CD14-positive monocyte (primary cell): ENCODE data around the gene ST7. TPM values are rescaled to one million over a fixed set of nuclear protein-coding genes. Genes with fewer than 3 reads are reported as not detected.

Experiments
- DNase-seq, 3 donors: peaks; one replicate each; pipeline ENCODE4 v3.0.0-alpha.2; 2011 to 2022
- H2AFZ ChIP-seq: 2 replicates; pipeline ENCODE4 v1.6.0; 2012; ENCODE audit warnings: mild to moderate bottlenecking, low read depth, low read length, inconsistent platforms; ENCODE audit not compliant: insufficient read depth, poor library complexity, severe bottlenecking
- H3K27ac ChIP-seq, 2 donors: 1 replicate in 1 of 2; 2 replicates in 1 of 2; pipeline ENCODE4 v1.5.1; 2012 to 2013; ENCODE audit warnings: low read length in 2 of 2, control low read depth in 1 of 2, inconsistent platforms in 1 of 2, low read depth in 1 of 2, mild to moderate bottlenecking in 1 of 2
- H3K27me3 ChIP-seq, 2 donors: one replicate each; pipeline versions ENCODE4 v1.6.0 to v1.6.1; 2011 to 2013; ENCODE audit warnings: low read length in 2 of 2; ENCODE audit not compliant: control insufficient read depth in 2 of 2, insufficient read depth in 2 of 2
- H3K36me3 ChIP-seq, 2 donors: replicated peaks in 1 of 2; 1 replicate in 1 of 2; 2 replicates in 1 of 2; pipeline versions ENCODE4 v1.5.1 to v1.6.1; 2012 to 2013; ENCODE audit warnings: low read length in 2 of 2, control low read depth in 1 of 2, inconsistent platforms in 1 of 2, mild to moderate bottlenecking in 1 of 2; ENCODE audit not compliant: insufficient read depth in 2 of 2, control insufficient read depth in 1 of 2
- H3K4me1 ChIP-seq, 2 donors: 1 replicate in 1 of 2; 2 replicates in 1 of 2; pipeline versions ENCODE4 v1.5.1 to v1.6.1; 2012 to 2013; ENCODE audit warnings: low read length in 2 of 2, control low read depth in 1 of 2, inconsistent platforms in 1 of 2, mild to moderate bottlenecking in 1 of 2, moderate library complexity in 1 of 2; ENCODE audit not compliant: insufficient read depth in 2 of 2, control insufficient read depth in 1 of 2
- H3K4me2 ChIP-seq: replicated peaks from 2 replicates; pipeline ENCODE3; 2012; ENCODE audit warnings: low read length, moderate library complexity, mild to moderate bottlenecking; ENCODE audit not compliant: poor library complexity, severe bottlenecking; ENCODE audit errors: extremely low read depth
- H3K4me3 ChIP-seq, 3 experiments: fragments of 200-600 bp in 1 of 3; sonication (generic) in 1 of 3; replicated peaks in 1 of 3; 1 replicate in 2 of 3; 2 replicates in 1 of 3; pipeline ENCODE4 v1.5.1; 2011 to 2013; ENCODE audit warnings: low read length in 3 of 3, mild to moderate bottlenecking in 3 of 3, control low read depth in 2 of 3, low read depth in 2 of 3, inconsistent platforms in 1 of 3, moderate library complexity in 1 of 3
- H3K79me2 ChIP-seq: 2 replicates; pipeline ENCODE4 v1.6.0; 2012; ENCODE audit warnings: mild to moderate bottlenecking, control low read depth, inconsistent platforms, low read length, moderate library complexity; ENCODE audit not compliant: insufficient read depth
- H3K9ac ChIP-seq: 2 replicates; pipeline ENCODE4 v1.6.0; 2017; ENCODE audit warnings: low read length, mild to moderate bottlenecking; ENCODE audit not compliant: insufficient read depth, poor library complexity, severe bottlenecking
- H3K9me3 ChIP-seq, 2 donors: replicated peaks in 1 of 2; 1 replicate in 1 of 2; 2 replicates in 1 of 2; pipeline versions ENCODE4 v1.5.1 to v1.6.1; 2012 to 2013; ENCODE audit warnings: low read length in 2 of 2, control low read depth in 1 of 2; ENCODE audit not compliant: control insufficient read depth in 1 of 2, insufficient read depth in 1 of 2
- H4K20me1 ChIP-seq: 2 replicates; pipeline ENCODE4 v1.6.0; 2012; ENCODE audit warnings: mild to moderate bottlenecking, low read length, control low read depth, moderate library complexity; ENCODE audit not compliant: insufficient read depth
- H3K27ac Mint-ChIP-seq, 7 donors: one replicate each; pipeline ENCODE4 v1.8.0; 2020; ENCODE audit warnings: mild to moderate bottlenecking in 7 of 7, mixed read lengths in 7 of 7, moderate library complexity in 6 of 7, inconsistent platforms in 2 of 7
- H3K27me3 Mint-ChIP-seq, 3 donors: one replicate each; pipeline ENCODE4 v1.8.0; 2021 to 2022; ENCODE audit warnings: low read depth in 3 of 3, mild to moderate bottlenecking in 3 of 3, mixed read lengths in 3 of 3, moderate library complexity in 3 of 3, inconsistent platforms in 1 of 3
- H3K36me3 Mint-ChIP-seq, 2 donors: one replicate each; pipeline ENCODE4 v1.8.0; 2020; ENCODE audit warnings: mixed read lengths in 2 of 2, inconsistent platforms in 1 of 2, mild to moderate bottlenecking in 1 of 2
- H3K4me1 Mint-ChIP-seq: one replicate; pipeline ENCODE4 v1.8.0; 2020; ENCODE audit warnings: mild to moderate bottlenecking, mixed read lengths
- H3K4me3 Mint-ChIP-seq, 2 donors: one replicate each; pipeline ENCODE4 v1.8.0; 2020; ENCODE audit warnings: mild to moderate bottlenecking in 2 of 2, mixed read lengths in 2 of 2, moderate library complexity in 1 of 2
- H3K9me3 Mint-ChIP-seq, 7 donors: one replicate each; pipeline ENCODE4 v1.8.0; 2020 to 2022; ENCODE audit warnings: mixed read lengths in 7 of 7, mild to moderate bottlenecking in 6 of 7, moderate library complexity in 6 of 7, inconsistent platforms in 2 of 7
- WGBS: methylation state at CpG from one replicate; pipeline ENCODE4 v1.1.5; 2013; ENCODE audit warnings: missing lambda C conversion rate; ENCODE audit not compliant: insufficient coverage; 5-methylcytosine and 5-hydroxymethylcytosine counted together
- intact Hi-C, 2 donors: fragments of 100-400 bp; cut with micrococcal nuclease; formaldehyde crosslinking; loops; one replicate each; pipeline versions ENCODE4 v1.15.0 to v1.15.1; 2023
- polyA plus RNA-seq, 3 donors: library from polyadenylated mRNA; depleted of rRNA in 1 of 3; unstranded in 2 of 3; stranded (reverse) in 1 of 3; fragments of 300-500 nt in 2 of 3; fragments of >200 nt in 1 of 3; fragmentation: Illumina TruSeq in 2 of 3; gene quantifications; 1 replicate in 2 of 3; 2 replicates in 1 of 3; pipeline ENCODE4 v1.2.3, GENCODE V29; 2012 to 2021
- TF ChIP-seq, protein P1 (sequence below): fragments of 200-600 bp; IDR thresholded peaks from one replicate; pipeline ENCODE4 v1.8.0; 2022; ENCODE audit warnings: antibody characterized with exemption, mild to moderate bottlenecking

The ST7 gene
- polyA plus RNA-seq, 3 donors: 3.6 to 5.5 (median 4.1) TPM

DNA sequence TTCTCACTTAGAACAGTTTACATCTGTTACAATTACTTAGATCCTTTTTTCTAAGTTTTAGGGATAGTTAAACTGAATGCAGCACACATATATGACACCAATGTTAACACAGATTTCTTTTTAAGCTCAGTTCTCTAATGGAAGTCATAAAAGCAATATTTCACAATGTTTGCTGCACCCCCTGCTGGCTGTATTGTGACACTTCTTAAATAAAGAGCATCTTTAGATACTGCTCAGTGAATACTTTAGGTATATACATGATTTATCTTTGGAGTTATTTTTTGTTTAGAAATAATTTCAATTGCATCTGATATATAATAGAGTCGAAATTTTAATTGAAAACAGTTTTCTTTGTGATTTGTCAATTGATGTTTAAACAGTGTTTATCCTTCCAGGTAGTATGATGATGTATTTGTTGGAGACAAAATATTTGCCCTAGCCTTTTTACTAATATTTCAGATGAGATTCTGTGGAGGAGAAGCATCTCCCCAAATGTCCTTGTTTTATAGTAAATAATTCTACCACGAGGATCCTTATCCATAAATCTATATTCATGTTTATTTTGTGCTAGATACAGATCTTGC is 174.4 kb downstream of the ST7 start:
- Mint-ChIP-seq H3K36me3 (peaks cover 4 to 6% of the 10 kb centered on the region in 2 donors), H3K27me3 (no peaks in the 10 kb centered on the region), H3K27ac (no peak overlapping the region), H3K9me3 (no peaks in the 10 kb centered on the region), H3K4me3 (no peak overlapping the region), H3K4me1 (peaks cover 10% of the 10 kb centered on the region)
- H3K27ac ChIP-seq: no peak overlapping the region
- no peaks in the 10 kb centered on the region for H3K79me2 ChIP-seq
- intact Hi-C loops: loop anchor here in 1 of 2 donors (5.0 kb wide), 1 partner anchor 200 kb away; no protein-coding TSS in a partner anchor
- no peak overlapping the region for H3K4me3 ChIP-seq
- no CpG with 5 or more reads among the region's 2 CpGs for WGBS
- H2AFZ ChIP-seq: no peak overlapping the region
- peaks cover 8 to 10% of the 10 kb centered on the region in 2 donors for H3K4me1 ChIP-seq
- H3K36me3 ChIP-seq: no peaks in the 10 kb centered on the region
- peak; percentile 44 to 74 (median 53) for DNase-seq
- TF ChIP-seq, protein P1, sequence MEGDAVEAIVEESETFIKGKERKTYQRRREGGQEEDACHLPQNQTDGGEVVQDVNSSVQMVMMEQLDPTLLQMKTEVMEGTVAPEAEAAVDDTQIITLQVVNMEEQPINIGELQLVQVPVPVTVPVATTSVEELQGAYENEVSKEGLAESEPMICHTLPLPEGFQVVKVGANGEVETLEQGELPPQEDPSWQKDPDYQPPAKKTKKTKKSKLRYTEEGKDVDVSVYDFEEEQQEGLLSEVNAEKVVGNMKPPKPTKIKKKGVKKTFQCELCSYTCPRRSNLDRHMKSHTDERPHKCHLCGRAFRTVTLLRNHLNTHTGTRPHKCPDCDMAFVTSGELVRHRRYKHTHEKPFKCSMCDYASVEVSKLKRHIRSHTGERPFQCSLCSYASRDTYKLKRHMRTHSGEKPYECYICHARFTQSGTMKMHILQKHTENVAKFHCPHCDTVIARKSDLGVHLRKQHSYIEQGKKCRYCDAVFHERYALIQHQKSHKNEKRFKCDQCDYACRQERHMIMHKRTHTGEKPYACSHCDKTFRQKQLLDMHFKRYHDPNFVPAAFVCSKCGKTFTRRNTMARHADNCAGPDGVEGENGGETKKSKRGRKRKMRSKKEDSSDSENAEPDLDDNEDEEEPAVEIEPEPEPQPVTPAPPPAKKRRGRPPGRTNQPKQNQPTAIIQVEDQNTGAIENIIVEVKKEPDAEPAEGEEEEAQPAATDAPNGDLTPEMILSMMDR: peak; percentile 96
- no peaks in the 10 kb centered on the region for H3K9me3 ChIP-seq
- no peak overlapping the region for H3K4me2 ChIP-seq
- no peak overlapping the region for H3K9ac ChIP-seq
- H3K27me3 ChIP-seq: no peaks in the 10 kb centered on the region
- no peaks in the 10 kb centered on the region for H4K20me1 ChIP-seq

DNA sequence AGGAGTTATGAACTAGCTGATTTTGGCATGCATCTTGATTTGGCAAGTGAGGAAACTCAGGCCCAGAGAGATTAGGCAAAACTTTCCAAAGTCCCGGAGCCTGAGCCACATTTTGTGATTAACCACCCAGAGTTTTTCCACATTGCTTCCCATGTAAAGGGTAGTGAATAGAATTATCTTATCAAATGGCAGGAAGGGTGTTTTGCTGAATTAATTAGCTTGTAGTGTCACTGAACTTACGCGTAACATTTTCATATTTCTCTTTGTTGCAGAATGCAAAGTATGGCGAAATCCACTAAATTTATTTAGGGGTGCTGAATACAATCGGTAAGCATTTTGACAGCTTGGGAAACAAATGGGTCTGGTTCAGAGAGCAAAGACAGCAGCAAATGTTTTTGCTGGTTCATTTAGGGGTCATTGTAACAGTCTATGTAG is 176.2 kb downstream of the ST7 start:
- H3K27me3 Mint-ChIP-seq: no peaks in the 10 kb centered on the region
- Histone ChIP-seq H3K9me3 (no peaks in the 10 kb centered on the region), H4K20me1 (no peaks in the 10 kb centered on the region), H3K4me2 (no peak overlapping the region), H3K27ac (no peak overlapping the region), H3K4me1 (peaks cover 13 to 17% of the 10 kb centered on the region in 2 donors), H3K36me3 (no peaks in the 10 kb centered on the region), H3K27me3 (no peaks in the 10 kb centered on the region), H3K9ac (no peak overlapping the region), H2AFZ (no peak overlapping the region), H3K4me3 (no peak overlapping the region), H3K79me2 (no peaks in the 10 kb centered on the region)
- no peak for DNase-seq
- H3K4me1 Mint-ChIP-seq: peaks cover 22% of the 10 kb centered on the region
- peaks cover 4 to 6% of the 10 kb centered on the region in 2 donors for H3K36me3 Mint-ChIP-seq
- TF ChIP-seq, protein P1: no peak
- H3K9me3 Mint-ChIP-seq: no peaks in the 10 kb centered on the region
- intact Hi-C loops: loop anchor here in 1 of 2 donors (5.0 kb wide), 1 partner anchor 202 kb away; no protein-coding TSS in a partner anchor
- WGBS: 70% methylated on average over 2 of the region's 5 CpGs
- H3K27ac Mint-ChIP-seq: no peak overlapping the region
- no peak overlapping the region for H3K4me3 Mint-ChIP-seq
